K562 (cell line): ENCODE data around the gene RAD51D. TPM values are rescaled to one million over a fixed set of nuclear protein-coding genes. Genes with fewer than 3 reads are reported as not detected.

Experiments
- BRD4 ChIP-seq: fragments of 200-600 bp; sonication (generic); IDR thresholded peaks from 2 replicates; pipeline ENCODE4 v1.6.1; 2017; ENCODE audit warnings: inconsistent platforms
- DPF2 ChIP-seq: fragments of 450-650 bp; IDR thresholded peaks from 2 replicates; pipeline ENCODE4 v1.6.1; 2016
- ETV6 ChIP-seq, 3 experiments: fragments of 150-350 bp in 1 of 3; sonication (generic) in 1 of 3; formaldehyde crosslinking in 1 of 3; IDR thresholded peaks; 2 replicates each; pipeline versions ENCODE4 v1.6.1 to v1.8.0; 2014 to 2022; ENCODE audit warnings: borderline replicate concordance in 2 of 3, low read depth in 2 of 3, antibody characterized with exemption in 1 of 3, low read length in 1 of 3, mild to moderate bottlenecking in 1 of 3, missing genetic modification reagents in 1 of 3
- EWSR1 ChIP-seq: fragments of 450-650 bp; IDR thresholded peaks from 2 replicates; pipeline ENCODE4 v1.6.1; 2018; ENCODE audit warnings: borderline replicate concordance, mild to moderate bottlenecking, low read depth, moderate library complexity; ENCODE audit not compliant: partially characterized antibody
- GABPB2 ChIP-seq: fragments of 250-450 bp; sonication (Bioruptor Pico); conservative IDR thresholded peaks from 2 replicates; pipeline ENCODE4 v1.5.1; 2021; ENCODE audit warnings: mild to moderate bottlenecking
- NELFE ChIP-seq: IDR thresholded peaks from 2 replicates; pipeline ENCODE4 v1.6.1; 2011; ENCODE audit warnings: mild to moderate bottlenecking; ENCODE audit not compliant: insufficient read depth, insufficient read length
- RAD21 ChIP-seq, 2 experiments: fragments of 250-450 bp in 1 of 2; fragments of 450-650 bp in 1 of 2; sonication (Bioruptor Pico) in 1 of 2; formaldehyde crosslinking in 1 of 2; IDR thresholded peaks in 1 of 2; conservative IDR thresholded peaks in 1 of 2; 2 replicates each; pipeline versions ENCODE4 v1.4.0 to v1.8.0; 2020 to 2022; ENCODE audit warnings: mild to moderate bottlenecking in 2 of 2, moderate library complexity in 1 of 2
- RB1 ChIP-seq: fragments of 450-650 bp; IDR thresholded peaks from 2 replicates; pipeline ENCODE4 v1.6.1; 2017; ENCODE audit warnings: low read depth, mild to moderate bottlenecking
- TAF9B ChIP-seq: fragments of 450-650 bp; IDR thresholded peaks from 2 replicates; pipeline ENCODE4 v1.6.1; 2018; ENCODE audit warnings: mild to moderate bottlenecking; ENCODE audit not compliant: partially characterized antibody
- TARDBP ChIP-seq: fragments of 450-650 bp; IDR thresholded peaks from 2 replicates; pipeline ENCODE4 v1.6.1; 2016
- TFAM ChIP-seq: fragments of 250-450 bp; sonication (Bioruptor Pico); conservative IDR thresholded peaks from 2 replicates; pipeline ENCODE4 v1.5.0; 2021; ENCODE audit warnings: mild to moderate bottlenecking, moderate library complexity
- U2AF2 ChIP-seq: fragments of 200-400 bp; formaldehyde crosslinking; optimal IDR thresholded peaks from 2 replicates; pipeline ENCODE3; 2017; ENCODE audit warnings: low read depth, mild to moderate bottlenecking, low read length
- ZNF133 ChIP-seq: fragments of 250-450 bp; sonication (Bioruptor Pico); IDR thresholded peaks from 2 replicates; pipeline ENCODE4 v1.4.0; 2020; ENCODE audit warnings: mild to moderate bottlenecking
- ZNF143 ChIP-seq: sonication (generic); formaldehyde crosslinking; IDR thresholded peaks from 2 replicates; pipeline ENCODE4 v1.9.0; 2022; ENCODE audit warnings: mild to moderate bottlenecking, missing genetic modification reagents
- polyA plus RNA-seq, 8 experiments: library from polyadenylated mRNA; depleted of rRNA in 4 of 8; stranded (reverse) in 5 of 8; unstranded in 3 of 8; fragments of >200 nt; fragmentation: Nextera tagmentation in 2 of 8; fragmentation: Illumina TruSeq in 1 of 8; extraction: Ambion mirVana in 2 of 8; extraction: Trizol in 1 of 8; gene quantifications; 2 replicates each; pipeline versions ENCODE4 v1.2.1 to v1.2.3, GENCODE V29; 2011 to 2014; ENCODE audit warnings: inconsistent platforms in 1 of 8, missing spikeins in 1 of 8
- total RNA-seq, 7 experiments: library from RNA; depleted of rRNA in 6 of 7; stranded (reverse); fragments of >200 nt in 6 of 7; fragmentation: Illumina TruSeq in 2 of 7; extraction: Trizol in 2 of 7; gene quantifications; 2 replicates each; pipeline versions ENCODE4 v1.2.1 to v1.2.3, GENCODE V29; 2011 to 2021; ENCODE audit warnings: low replicate concordance in 1 of 7
- TF ChIP-seq, protein P1 (sequence below): fragments of 450-650 bp; IDR thresholded peaks from 2 replicates; pipeline ENCODE4 v1.6.1; 2016
- TF ChIP-seq, protein P2 (sequence below): fragments of 250-450 bp; sonication (Bioruptor Pico); IDR thresholded peaks from 2 replicates; pipeline ENCODE4 v1.5.0; 2020; ENCODE audit warnings: mild to moderate bottlenecking, borderline replicate concordance
- TF ChIP-seq, protein P3 (sequence below), 2 experiments: fragments of 450-650 bp; formaldehyde crosslinking in 1 of 2; IDR thresholded peaks; 2 replicates each; pipeline versions ENCODE4 v1.4.0 to v1.6.1; 2014 to 2020; ENCODE audit warnings: mild to moderate bottlenecking in 2 of 2, borderline replicate concordance in 1 of 2, low read depth in 1 of 2

RAD51D gene
- total and polyA plus RNA-seq, 9 of the 15 experiments (the other 6 are each of a cell fraction or from before 2014, with no cell fraction given) = 2.2 to 16.9 (median 8.7) TPM

DNA sequence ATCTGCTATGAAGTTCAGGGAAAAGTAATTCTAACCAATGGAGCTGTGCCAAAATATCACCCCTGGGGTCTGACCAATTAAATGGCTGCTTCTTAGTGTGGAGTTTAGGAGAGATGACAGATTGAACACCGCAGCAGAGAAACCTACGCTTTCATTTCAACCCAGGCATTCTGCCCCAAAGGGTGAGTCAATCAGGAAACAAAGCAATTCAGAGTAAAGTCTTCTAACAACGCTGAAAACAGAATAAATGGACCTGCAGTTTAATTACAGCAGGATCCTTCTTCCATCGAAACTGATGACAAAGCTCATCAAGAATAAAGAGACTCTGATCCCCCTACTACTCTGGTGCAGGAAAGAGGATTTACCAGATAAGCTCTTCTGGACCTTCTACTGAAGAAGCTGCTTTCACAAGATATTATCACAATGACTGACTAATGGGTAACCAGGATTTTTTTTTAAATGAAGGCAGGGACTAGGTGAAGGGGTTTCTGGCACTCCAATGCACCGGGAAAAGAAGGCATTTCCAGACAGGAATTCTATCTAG lies 72.8 kb downstream of the RAD51D start (continued):
- TF ChIP-seq TARDBP (no peak), TFAM (CRISPR knock-in tag) (no peak), BRD4 (no peak), DPF2 (peak; percentile 64), U2AF2 (no peak), ETV6 (IDR thresholded peaks at IDR 0.05; ENCODE audit: borderline replicate concordance in 1 of 2, low read depth in 2 of 2, low read length in 1 of 2) (no peak), ETV6 (CRISPR knock-in tag; IDR thresholded peaks at IDR 0.05; ENCODE audit: borderline replicate concordance) (no peak), TAF9B (no peak), RAD21 (CRISPR knock-in tag; conservative IDR thresholded peaks at IDR 0.05 in 1 of 2, IDR thresholded peaks at IDR 0.05 in 1 of 2) (no peak), ZNF143 (CRISPR knock-in tag) (no peak), ZNF133 (no peak), EWSR1 (no peak), GABPB2 (CRISPR knock-in tag) (no peak), NELFE (no peak), RB1 (no peak)
- TF ChIP-seq, protein P1, sequence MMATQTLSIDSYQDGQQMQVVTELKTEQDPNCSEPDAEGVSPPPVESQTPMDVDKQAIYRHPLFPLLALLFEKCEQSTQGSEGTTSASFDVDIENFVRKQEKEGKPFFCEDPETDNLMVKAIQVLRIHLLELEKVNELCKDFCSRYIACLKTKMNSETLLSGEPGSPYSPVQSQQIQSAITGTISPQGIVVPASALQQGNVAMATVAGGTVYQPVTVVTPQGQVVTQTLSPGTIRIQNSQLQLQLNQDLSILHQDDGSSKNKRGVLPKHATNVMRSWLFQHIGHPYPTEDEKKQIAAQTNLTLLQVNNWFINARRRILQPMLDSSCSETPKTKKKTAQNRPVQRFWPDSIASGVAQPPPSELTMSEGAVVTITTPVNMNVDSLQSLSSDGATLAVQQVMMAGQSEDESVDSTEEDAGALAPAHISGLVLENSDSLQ = peak; percentile 34; the same call in 1 of the 2 replicates
- TF ChIP-seq, protein P2, sequence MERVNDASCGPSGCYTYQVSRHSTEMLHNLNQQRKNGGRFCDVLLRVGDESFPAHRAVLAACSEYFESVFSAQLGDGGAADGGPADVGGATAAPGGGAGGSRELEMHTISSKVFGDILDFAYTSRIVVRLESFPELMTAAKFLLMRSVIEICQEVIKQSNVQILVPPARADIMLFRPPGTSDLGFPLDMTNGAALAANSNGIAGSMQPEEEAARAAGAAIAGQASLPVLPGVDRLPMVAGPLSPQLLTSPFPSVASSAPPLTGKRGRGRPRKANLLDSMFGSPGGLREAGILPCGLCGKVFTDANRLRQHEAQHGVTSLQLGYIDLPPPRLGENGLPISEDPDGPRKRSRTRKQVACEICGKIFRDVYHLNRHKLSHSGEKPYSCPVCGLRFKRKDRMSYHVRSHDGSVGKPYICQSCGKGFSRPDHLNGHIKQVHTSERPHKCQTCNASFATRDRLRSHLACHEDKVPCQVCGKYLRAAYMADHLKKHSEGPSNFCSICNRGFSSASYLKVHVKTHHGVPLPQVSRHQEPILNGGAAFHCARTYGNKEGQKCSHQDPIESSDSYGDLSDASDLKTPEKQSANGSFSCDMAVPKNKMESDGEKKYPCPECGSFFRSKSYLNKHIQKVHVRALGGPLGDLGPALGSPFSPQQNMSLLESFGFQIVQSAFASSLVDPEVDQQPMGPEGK (CRISPR knock-in tag) = no peak
- TF ChIP-seq, protein P3, sequence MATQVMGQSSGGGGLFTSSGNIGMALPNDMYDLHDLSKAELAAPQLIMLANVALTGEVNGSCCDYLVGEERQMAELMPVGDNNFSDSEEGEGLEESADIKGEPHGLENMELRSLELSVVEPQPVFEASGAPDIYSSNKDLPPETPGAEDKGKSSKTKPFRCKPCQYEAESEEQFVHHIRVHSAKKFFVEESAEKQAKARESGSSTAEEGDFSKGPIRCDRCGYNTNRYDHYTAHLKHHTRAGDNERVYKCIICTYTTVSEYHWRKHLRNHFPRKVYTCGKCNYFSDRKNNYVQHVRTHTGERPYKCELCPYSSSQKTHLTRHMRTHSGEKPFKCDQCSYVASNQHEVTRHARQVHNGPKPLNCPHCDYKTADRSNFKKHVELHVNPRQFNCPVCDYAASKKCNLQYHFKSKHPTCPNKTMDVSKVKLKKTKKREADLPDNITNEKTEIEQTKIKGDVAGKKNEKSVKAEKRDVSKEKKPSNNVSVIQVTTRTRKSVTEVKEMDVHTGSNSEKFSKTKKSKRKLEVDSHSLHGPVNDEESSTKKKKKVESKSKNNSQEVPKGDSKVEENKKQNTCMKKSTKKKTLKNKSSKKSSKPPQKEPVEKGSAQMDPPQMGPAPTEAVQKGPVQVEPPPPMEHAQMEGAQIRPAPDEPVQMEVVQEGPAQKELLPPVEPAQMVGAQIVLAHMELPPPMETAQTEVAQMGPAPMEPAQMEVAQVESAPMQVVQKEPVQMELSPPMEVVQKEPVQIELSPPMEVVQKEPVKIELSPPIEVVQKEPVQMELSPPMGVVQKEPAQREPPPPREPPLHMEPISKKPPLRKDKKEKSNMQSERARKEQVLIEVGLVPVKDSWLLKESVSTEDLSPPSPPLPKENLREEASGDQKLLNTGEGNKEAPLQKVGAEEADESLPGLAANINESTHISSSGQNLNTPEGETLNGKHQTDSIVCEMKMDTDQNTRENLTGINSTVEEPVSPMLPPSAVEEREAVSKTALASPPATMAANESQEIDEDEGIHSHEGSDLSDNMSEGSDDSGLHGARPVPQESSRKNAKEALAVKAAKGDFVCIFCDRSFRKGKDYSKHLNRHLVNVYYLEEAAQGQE (IDR thresholded peaks at IDR 0.05; ENCODE audit: borderline replicate concordance) = no peak
- TF ChIP-seq, protein P3 (CRISPR knock-in tag; IDR thresholded peaks at IDR 0.05; ENCODE audit: low read depth) = no peak
